ENCODE measurements around the gene CFAP58.
"Not testable (repeated sequence)": the region's sequence is repeated elsewhere in the genome, so short reads cannot be mapped to it uniquely, and the experiment has no call there.

The CFAP58 gene

DNA sequence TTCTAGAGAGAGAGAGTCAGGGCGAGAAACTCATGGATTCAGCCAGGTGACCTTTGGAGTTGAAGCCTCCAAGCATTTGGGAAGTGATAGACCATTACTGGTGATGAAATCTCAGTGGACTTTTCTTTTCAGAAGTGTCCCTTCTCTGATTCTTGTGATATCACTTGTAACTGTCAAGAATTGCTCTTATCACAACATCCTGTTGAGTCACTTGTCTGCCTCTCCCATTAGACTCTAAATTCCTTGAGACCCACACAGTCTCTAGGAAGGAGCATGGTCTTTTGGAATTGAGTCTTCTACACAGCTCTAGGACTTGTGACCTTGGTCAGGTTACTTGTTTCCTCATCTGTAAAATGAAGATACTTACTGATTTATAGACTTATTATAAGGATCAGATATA is 81.0 kb downstream of the CFAP58 start:
- no peak for DNase-seq (ENCODE audit: low read depth in 2 of 2)

DNA sequence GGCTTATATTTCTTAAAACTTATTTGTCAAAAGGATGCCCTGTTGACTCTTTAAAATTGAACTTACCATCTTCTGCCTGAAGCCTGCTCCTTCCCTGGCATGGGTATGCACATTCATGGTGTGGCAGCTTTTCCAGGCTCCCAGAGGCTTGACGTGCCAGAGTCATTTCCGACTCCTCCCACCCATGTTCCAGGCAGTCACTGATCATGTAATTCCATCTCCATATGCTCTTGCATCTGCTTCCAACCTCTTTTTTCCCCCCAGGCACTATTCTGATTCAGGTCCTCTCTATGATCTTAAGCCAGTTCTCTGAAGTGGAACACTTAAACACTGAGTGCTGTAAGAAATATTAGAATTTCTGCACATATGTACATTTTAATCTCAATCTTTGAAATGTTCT is 82.2 kb downstream of the CFAP58 start:
- DNase-seq (ENCODE audit: low read depth in 2 of 2) = no peak

DNA sequence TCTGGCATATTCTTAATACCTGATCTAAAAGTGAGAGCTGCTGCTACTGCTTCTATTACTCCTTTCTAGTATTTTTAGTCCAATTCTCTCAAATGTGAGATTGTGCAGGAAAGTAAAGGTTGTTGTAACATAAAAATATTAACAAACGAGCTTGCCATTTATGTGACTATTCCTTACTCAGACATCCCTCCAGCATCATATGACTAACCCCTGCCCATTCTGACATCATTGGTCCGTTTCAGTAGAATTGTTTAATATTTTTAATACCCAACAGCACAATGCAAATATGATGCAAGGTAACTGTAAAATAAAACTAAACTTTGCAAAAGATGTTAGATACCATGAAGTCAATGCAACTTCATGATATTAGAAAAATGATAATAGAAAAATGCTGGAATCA is 83.6 kb downstream of the CFAP58 start:
- no peak for DNase-seq (ENCODE audit: low read depth in 2 of 2)

DNA sequence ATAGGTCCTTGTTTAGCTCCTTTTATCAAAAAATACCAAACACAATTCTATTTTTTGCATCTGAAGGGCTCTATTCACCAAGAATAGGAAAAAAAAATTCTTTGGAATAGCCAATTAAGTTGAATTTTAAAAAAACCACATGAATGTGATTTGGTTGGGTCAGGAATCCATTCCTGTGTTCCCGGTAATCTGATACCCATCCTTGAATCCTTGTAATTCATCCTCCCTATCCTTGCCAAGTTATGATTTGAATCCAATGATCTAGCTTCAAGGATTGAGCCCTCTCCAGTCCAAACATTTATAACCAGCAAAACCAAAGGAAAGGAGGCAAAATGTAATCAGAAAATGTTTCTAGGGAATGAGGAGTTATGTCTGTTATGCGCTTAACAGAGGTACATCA is 86.6 kb downstream of the CFAP58 start:
- no peak for DNase-seq (ENCODE audit: low read depth in 2 of 2)

DNA sequence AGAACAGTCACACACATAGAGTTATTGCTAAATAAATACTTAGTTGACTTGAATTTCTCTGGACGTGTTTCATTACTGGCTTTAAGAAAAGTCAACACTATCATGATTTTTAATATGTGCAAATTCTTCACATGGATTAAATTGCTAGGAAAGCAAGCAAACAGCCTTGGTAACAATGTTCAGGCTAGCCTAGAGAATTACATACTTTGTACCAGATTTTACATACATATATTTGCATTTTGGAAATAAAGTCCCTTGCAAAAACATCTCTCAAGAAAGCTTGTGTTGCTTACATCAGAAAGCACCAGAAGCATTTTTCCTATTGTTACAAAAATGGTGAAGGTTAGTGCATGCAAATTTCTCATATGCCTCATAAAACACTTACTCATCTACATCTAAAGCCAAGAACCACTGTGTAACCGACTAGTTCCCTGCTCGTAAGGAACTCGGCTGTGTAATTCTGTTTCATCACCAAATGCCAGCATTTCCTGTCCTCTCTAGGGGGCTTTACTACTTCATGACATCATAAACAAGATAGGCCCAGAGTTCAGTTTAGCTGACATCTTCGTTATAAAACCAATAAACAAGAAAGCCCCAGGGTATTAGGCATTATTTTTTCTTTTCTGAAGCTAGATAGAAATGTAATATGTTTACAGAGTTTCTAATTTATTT is 87.8 kb downstream of the CFAP58 start:
- DNase-seq (ENCODE audit: low read depth in 2 of 2) = no peak

DNA sequence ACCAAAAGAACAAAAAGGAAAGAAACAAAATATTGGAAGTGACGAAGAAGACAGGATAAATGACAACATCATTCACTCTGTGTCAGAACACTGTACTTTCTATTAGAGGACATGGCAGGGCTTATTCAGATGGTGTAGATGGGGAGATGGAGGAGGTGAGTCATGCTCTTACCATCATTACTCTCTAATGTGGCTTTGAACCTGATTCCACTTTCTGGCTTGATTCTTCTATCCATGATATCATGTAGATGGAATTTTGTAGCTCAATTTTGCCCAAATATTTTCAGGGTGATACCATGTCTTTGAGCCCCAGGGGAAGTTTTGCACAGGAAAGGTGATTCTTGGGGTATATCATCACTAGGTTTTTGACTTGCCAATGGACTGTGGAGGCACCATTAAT is 91.7 kb downstream of the CFAP58 start:
- DNase-seq (ENCODE audit: low read depth in 2 of 2) = no peak

DNA sequence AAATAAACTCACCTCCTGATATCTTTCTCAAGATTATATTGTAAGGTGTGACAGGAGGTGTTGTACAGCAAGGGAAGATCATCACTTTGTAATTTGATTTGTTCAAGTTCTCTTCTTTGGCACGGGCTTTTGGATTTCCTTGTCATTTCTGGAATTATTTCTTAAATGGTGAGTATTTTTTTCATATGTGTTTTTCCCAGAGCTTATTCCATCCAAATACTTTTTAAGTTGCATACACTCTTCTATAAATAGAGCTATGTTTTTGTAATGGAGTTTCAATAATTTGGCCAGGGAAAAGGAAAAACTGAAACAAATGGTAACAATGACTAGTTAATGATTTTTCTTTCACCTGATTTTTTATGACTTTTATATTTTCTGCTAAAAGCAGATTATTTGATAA is 92.5 kb downstream of the CFAP58 start:
- no peak for DNase-seq (ENCODE audit: low read depth in 2 of 2)

DNA sequence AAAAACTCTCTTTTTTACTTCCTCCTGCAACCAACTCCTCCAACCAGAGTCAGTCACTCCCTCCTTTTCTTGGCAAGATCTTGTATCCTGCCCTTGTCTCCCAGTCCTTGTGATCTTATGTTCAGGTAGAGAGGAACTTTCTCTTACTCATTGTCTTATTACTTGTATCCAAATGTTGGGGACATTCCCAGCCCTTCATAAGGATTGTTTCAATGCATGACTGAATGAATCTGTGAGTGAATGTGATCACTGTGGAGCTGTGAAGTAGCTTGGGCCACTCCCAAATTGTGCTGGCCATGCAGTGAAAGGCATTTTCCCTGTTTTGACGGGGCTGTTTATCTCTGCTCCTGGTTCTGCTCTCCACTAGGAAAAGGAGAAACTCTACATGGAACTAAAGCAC is 93.7 kb downstream of the CFAP58 start:
- no peak for DNase-seq (ENCODE audit: low read depth in 2 of 2)

DNA sequence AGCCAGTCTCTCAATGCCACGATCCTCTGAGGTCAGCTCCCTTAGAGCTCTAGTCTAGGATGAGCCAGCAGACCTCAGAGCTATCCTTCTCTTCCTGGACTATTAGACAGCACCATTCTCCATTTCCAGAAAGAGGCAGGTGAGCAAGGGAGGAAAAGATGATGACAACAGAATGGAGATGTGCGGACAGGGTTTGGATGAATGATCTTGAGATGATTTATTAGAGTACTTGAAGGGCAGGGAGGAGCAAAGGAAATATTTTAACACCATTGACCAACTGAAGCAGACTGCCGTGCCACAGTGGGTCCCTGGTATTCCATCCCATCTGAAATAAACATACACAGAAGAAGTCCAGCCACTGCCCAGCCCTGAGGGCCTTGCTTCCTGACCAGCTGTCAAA is 94.3 kb downstream of the CFAP58 start:
- DNase-seq (ENCODE audit: low read depth in 2 of 2) = no peak

DNA sequence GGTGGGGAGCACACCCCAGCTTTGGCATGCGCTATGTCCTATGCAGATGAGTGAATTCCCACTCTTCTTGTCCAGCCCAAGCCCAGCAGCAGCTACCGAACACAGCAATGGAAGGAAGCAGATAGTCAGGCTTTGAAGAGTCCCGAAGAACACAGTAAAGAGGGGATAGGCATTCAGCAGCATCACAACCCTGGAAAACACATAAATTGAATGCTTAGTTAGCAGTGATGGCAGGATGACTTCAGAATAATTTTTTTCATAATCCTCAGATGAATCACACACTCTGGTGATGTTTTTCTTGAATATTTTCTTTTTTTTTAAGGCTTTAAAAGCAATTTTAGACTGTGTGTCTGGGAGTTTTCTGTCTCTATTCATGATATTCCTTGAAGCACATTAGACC is 95.8 kb downstream of the CFAP58 start:
- no peak for DNase-seq (ENCODE audit: low read depth in 2 of 2)

DNA sequence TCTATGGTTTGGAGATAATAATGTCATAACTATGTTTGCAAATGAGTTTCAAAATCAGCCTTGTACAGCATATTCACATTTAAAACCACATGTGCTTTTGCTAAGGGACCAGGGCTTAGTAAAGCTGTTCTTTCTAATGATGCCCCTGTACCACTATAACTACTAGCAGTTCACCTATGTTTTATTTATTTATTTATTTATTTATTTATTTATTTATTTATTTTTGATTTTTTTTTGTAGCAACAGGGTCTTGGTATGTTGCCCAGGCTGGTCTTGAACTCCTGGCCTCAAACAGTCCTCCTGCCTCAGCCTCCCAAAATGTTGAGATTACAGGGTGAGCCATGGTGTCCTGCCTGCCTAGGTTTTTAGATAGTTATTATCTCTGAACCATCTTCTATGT is 96.9 kb downstream of the CFAP58 start:
- DNase-seq (ENCODE audit: low read depth in 2 of 2) = no peak

DNA sequence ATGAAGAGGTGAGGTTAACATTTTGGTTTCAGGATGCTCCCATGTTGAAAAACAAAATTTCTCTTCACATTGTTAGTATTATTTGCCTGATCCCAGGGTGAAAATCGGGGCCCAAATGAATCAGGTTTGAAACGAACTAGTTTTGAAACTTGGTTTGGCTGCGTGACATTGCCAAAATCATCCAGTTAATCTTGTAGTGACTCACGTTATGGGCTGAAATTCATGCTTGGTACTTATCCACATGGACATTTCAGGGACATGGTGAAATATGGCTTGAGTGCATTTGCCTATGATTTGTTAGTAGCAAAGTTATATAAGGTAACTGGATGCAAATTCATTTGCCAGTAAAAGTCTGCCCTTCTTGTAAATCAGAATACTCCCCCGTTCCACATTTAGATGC is 97.3 kb downstream of the CFAP58 start:
- DNase-seq (ENCODE audit: low read depth in 2 of 2) = no peak

DNA sequence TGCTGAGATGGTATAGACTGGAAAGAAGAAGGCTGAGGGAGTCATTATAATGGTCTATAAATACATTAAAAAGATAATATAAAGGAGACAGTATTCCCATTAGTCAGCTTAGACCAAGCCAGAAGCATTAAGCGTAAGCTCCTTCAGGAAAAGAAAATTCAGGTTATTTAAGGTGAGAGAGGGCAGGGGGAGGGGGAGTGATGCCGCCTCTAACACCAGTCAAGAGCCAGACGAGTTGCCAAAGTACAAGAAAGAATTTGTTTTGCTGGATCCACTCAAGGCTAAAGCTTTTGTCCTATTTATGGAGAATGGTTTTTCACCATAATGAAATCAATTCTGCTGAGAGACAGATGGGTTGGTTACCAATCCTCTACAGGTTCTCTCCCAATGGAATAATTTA is 99.3 kb downstream of the CFAP58 start:
- no peak for DNase-seq (ENCODE audit: low read depth in 2 of 2)

DNA sequence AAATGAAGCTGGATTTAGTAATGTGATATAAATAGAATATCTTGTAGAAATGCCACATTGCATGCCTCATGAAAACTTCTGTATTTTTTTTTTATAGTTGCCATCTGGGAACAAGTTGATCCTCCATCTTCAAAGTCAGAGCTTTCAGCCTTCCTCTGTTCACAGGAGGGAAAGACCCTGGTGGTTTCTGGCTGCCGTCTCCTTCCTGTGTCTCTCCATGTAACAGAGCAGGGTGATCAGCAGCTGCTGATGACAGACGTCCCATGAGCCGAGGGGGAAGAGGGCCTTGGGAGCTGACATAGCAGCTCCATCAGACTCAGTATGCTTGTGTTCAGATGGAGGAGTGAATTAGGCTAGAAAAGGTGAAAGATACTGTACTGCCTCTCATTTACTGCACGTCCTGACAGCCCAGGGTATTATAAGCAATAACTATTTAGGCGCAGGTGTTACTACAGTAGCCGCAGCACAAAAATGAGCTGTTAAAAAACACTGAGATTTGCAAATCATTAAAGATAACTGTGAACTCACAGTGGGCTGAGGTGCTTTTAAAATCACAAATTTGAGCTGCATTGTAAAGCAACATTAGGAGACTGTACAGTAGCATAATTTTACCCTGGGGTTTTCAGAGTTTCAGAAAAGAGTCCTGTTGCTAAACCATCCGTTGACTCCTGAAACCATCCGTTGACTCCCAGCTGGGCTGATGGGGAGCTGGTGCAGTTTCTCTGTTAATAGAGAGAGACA is 103.3 kb downstream of the CFAP58 start:
- no peak for DNase-seq (ENCODE audit: low read depth in 2 of 2)

DNA sequence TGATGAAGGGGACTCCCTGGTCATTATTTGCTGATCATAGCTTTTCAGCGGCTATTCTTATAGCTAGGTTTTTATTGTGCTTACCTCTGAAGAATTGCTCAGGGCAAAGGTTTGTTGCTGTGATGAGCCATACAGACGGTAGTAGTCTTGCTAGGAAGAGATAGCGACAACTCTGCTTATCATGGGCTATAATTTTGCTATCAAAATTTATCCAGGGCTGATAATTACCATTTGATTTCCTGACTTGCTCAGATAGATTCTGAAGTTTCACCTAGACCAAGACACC is 103.9 kb downstream of the CFAP58 start:
- no peak for DNase-seq (ENCODE audit: low read depth in 2 of 2)

DNA sequence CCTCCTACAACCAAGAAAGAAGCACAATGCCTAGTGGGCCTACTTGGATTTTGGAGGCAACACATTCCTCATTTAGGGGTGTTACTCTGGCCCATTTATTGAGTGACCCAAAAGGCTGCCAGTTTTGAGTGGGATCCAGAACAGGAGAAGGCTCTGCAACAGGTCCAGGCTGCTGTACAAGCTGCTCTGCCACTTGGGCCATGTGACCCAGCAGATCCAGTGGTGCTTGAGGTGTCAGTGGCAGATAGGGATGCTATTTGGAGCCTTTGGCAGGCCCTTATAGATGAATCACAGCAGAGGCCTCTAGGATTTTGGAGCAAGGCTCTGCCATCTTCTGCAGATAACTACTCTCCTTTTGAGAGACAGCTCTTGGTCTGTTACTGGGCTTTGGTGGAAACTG is 111.9 kb downstream of the CFAP58 start:
- DNase-seq (ENCODE audit: low read depth in 2 of 2) = not testable (repeated sequence)

DNA sequence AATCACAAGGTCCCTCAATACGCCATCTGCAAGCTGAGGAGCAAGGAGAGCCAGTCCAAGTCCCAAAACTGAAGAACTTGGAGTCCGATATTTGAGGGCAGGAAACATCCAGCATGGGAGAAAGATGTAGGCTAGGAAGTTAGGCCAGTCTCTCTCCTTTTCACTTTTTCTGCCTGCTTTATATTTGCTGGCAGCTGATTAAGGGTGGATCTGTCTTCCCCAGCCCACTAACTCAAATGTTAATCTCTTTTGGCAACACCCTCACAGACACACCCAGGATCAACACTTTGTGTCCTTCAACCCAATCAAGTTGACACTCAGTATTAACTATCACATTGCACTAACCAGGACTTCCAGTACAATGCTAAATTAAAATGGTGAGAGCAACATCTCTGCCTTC is 115.2 kb downstream of the CFAP58 start:
- DNase-seq (ENCODE audit: low read depth in 2 of 2) = not testable (repeated sequence)

DNA sequence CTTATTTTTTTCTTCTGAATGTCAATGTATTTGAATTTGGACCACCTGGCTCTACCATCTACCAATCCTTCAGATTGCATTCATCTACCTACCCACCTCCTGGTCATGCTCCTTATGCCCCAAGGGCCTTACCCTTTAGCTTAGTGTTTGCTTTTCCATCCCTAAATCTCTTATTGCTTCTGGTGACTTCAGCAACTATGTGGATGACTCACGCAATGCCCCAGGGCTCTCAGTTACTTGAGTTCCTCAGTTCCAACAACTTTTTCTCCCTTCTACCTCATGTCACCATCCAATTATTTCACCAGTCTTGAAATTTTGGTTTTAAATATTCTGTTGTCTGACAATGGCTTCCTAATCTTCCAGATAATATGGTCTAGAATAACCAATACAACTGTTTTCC is 118.9 kb downstream of the CFAP58 start:
- no peak for DNase-seq (ENCODE audit: low read depth in 2 of 2)

DNA sequence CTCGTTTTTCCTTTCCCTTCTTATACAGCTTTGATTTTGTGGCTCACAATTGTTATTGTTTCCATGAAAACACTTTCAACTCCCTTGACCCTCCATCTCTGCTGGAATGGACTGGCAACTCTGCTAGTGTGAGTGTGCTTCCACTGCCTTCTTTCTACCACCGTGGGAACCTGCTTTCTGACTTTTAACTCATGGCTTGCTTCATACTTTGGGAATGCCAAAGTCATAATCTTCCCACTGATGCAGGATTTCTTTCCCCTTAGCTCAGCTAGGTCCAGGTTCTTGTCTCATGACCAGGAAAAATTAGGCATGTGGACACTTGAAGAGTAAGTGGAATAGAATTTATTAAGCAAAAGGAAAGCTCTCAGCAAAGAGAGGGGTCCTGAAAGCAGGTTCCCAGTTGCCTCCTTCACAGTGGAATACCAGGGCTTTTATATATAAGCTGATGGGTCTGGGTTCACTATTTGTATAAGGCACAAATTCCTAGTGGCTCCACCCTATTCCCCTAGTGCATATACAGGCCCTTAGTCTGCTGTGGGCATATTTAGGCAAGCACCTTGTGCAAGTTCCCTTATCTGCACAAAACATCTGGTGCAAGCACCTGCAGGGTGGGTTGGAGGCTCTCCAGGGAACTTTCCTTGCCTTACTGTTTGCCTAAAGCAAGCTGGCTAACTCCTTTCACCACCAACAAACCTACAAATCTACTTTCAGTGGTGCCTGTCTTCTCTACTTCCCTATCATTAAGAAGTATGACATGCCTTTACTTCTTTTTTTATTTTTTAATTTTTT is 119.5 kb downstream of the CFAP58 start:
- DNase-seq (ENCODE audit: low read depth in 2 of 2) = no peak

DNA sequence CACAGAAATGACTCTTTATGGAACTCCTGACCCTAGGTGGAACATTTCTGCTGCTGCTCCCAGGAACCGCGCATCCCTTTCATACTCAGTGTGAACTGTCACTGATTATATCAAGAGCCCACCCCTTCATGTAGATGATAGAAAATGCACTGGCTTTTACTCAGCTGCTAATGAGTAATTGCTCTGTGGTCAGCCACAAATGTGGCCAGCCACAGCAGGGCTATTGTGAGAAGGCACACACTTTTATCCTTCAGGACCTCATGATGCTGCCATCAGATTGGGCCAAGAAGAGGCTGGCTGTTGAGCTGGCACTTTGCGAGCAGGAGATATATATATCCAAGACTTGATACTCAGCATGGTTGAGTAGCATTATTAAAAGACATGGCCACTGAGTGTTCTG is 124.7 kb downstream of the CFAP58 start:
- DNase-seq (ENCODE audit: low read depth in 2 of 2) = no peak

DNA sequence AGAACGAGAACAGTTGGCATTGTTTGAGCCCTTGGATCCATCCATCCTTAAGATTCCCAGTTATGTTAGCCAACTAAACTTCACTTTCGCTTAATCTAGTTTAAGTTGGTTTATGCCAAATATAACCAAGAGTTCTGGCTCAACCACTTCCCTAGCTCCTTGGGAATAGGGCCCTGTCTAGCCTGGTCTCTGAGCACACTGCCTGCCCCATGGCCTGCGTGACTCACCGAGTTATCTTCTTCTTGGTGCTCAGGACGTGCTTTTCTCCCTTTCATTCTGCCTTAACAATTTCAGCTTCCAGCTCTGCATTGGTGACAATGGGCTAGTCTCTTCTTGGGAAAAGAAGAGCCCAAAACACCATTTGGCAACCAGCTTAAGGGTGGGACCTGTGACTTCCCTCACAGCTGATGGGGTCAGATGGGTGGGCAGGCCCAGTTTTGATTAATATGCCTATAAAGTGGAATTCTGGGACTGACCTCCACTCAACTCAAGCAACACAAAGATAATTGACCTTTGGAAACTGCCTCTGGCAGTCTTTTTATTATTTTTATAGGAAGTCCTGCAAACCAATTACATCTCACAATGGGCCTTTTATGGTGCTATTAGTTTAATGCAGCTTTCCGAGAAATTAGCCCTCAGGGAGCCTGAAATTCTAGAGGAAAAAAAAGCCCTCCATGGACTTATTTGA is 126.4 kb downstream of the CFAP58 start:
- no peak for DNase-seq (ENCODE audit: low read depth in 2 of 2)

DNA sequence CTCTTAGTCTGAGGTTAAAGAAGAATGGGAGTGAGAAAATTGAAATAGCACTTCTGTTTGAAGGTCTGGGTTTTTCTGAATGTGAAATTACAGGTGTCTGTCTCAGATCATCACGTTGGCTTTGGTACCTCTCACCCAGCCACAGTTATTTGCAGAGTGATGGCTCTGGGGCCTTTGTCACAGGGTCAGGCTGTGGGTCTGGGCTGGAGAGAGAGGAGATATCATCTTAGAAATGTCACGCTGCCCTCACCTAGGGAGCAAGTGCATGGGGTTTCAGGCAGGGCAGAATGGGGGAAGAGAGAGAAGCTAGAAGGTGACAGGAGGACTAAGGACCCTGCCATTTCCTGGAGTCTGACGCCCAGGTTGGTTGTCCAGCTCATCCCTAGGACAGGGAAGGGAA is 127.2 kb downstream of the CFAP58 start:
- no peak for DNase-seq (ENCODE audit: low read depth in 2 of 2)

DNA sequence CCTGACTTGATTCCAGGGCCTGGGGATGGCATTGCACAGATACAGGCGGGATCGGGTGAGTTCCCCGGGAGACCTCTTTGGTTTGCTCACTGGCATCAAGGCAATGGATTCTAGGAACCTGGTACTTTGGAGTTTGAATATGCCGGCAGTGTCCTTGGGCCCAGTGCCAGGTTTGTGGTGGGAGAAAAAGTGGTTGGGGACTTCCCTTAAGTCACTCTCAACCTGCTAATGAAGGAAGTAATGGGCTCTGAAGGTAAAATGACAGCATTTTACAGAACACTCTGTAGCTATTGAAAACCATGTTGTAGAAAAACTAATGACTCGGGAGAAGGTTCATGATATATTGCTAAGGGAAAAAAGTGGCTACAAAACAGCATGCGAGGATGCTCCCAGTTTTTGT is 129.9 kb downstream of the CFAP58 start:
- no peak for DNase-seq (ENCODE audit: low read depth in 2 of 2)

Data from stimulated activated CD4-positive, alpha-beta T cell treated with anti-CD3 and anti-CD28 coated beads, Interleukin-1b, Interleukin-23, amount 100 ng/mL, for 1 hour (primary cell).